A673 (cell line): ENCODE data around the gene PLA2G6.

ENCODE experiments used
- CTCF ChIP-seq: fragments of 300-800, 200-600 bp; sonication (generic); conservative IDR thresholded peaks from 2 replicates; pipeline ENCODE4 v1.5.1; 2017; ENCODE audit warnings: low read depth, mild to moderate bottlenecking, antibody characterized with exemption, low read length, moderate library complexity, mixed read lengths
- EZH2 ChIP-seq: fragments of 200-600 bp; sonication (generic); IDR thresholded peaks from 2 replicates; pipeline ENCODE4 v1.6.1; 2017; ENCODE audit warnings: borderline replicate concordance, low read depth, mild to moderate bottlenecking, mixed read lengths, antibody characterized with exemption, low read length; ENCODE audit not compliant: poor library complexity, severe bottlenecking

- TF ChIP-seq CTCF: no peak
- no peak for TF ChIP-seq EZH2
Observed at GRCh38 chr22:38169116-38169515, 12.5 kb downstream of the PLA2G6 start.
